Neural cell (in vitro differentiated cells): ENCODE data around the gene MBD2. TPM values are rescaled to one million over a fixed set of nuclear protein-coding genes. Genes with fewer than 3 reads are reported as not detected.

Experiments used
- H2AFZ ChIP-seq: fragments of 200-600, 300-800 bp; sonication (generic), shearing (Covaris generic); 2 replicates; pipeline ENCODE4 v1.6.0; 2014; ENCODE audit warnings: low read depth, mild to moderate bottlenecking, antibody characterized with exemption, low read length, moderate library complexity
- H3F3A ChIP-seq: fragments of 200-600 bp; shearing (Covaris generic); 2 replicates; pipeline ENCODE4 v1.6.1; 2016; ENCODE audit warnings: mild to moderate bottlenecking, moderate library complexity, mixed read lengths, antibody characterized with exemption, low read length; ENCODE audit not compliant: insufficient read depth, poor library complexity, severe bottlenecking
- H3K27ac ChIP-seq: fragments of 200-600, 300-800 bp; sonication (generic), shearing (Covaris generic); 2 replicates; pipeline ENCODE4 v1.5.1; 2014; ENCODE audit warnings: mild to moderate bottlenecking, low read length, moderate library complexity
- H3K27me3 ChIP-seq: fragments of 300-800, 200-600 bp; sonication (generic), shearing (Covaris generic); 2 replicates; pipeline ENCODE4 v1.6.0; 2014; ENCODE audit warnings: mild to moderate bottlenecking, low read depth, low read length, moderate library complexity; ENCODE audit not compliant: insufficient read depth
- H3K36me3 ChIP-seq: fragments of 300-800, 200-600 bp; sonication (generic), shearing (Covaris generic); 2 replicates; pipeline ENCODE4 v1.5.1; 2014; ENCODE audit warnings: mild to moderate bottlenecking, antibody characterized with exemption, low read length, moderate library complexity; ENCODE audit not compliant: insufficient read depth
- H3K4me2 ChIP-seq: fragments of 300-800, 200-600 bp; sonication (generic), shearing (Covaris generic); 2 replicates; pipeline ENCODE4 v1.6.0; 2014; ENCODE audit warnings: mild to moderate bottlenecking, low read length
- H3K4me3 ChIP-seq: fragments of 300-800, 200-600 bp; sonication (generic), shearing (Covaris generic); 2 replicates; pipeline ENCODE4 v1.5.1; 2014; ENCODE audit warnings: mild to moderate bottlenecking, low read length, moderate library complexity
- H3K79me2 ChIP-seq: fragments of 200-600 bp; shearing (Covaris generic); replicated peaks from 2 replicates; pipeline ENCODE4 v1.6.0; 2014; ENCODE audit warnings: mild to moderate bottlenecking, low read length, moderate library complexity; ENCODE audit not compliant: insufficient read depth
- H3K9ac ChIP-seq: fragments of 300-800, 200-600 bp; sonication (generic), shearing (Covaris generic); 2 replicates; pipeline ENCODE4 v1.6.1; 2016; ENCODE audit warnings: mild to moderate bottlenecking, low read length, mixed read lengths
- H3K9me2 ChIP-seq: fragments of 200-600 bp; shearing (Covaris generic); 2 replicates; pipeline ENCODE4 v1.6.1; 2016; ENCODE audit warnings: mild to moderate bottlenecking, low read length, mixed read lengths; ENCODE audit not compliant: insufficient read depth
- H3K9me3 ChIP-seq: fragments of 200-600, 300-800 bp; sonication (generic), shearing (Covaris generic); 2 replicates; pipeline ENCODE4 v1.6.1; 2016; ENCODE audit warnings: mild to moderate bottlenecking, mixed run types, low read length, moderate library complexity, mixed read lengths
- H4K20me1 ChIP-seq: fragments of 200-600 bp; shearing (Covaris generic); 2 replicates; pipeline ENCODE4 v1.6.1; 2016; ENCODE audit warnings: mild to moderate bottlenecking, mixed run types; ENCODE audit not compliant: insufficient read depth
- CTCF ChIP-seq: fragments of 450-650 bp; IDR thresholded peaks from 2 replicates; pipeline ENCODE4 v1.5.1; 2014; ENCODE audit warnings: antibody characterized with exemption, mild to moderate bottlenecking, moderate library complexity; ENCODE audit not compliant: poor library complexity, severe bottlenecking
- EP300 ChIP-seq: fragments of 450-650 bp; conservative IDR thresholded peaks from 2 replicates; pipeline ENCODE4 v1.6.1; 2014; ENCODE audit warnings: antibody characterized with exemption, mild to moderate bottlenecking, moderate library complexity; ENCODE audit not compliant: poor library complexity, severe bottlenecking
- EZH2 ChIP-seq: fragments of 200-600, 300-800 bp; shearing (Covaris generic), sonication (generic); IDR thresholded peaks from 2 replicates; pipeline ENCODE4 v1.6.1; 2014; ENCODE audit warnings: antibody characterized with exemption, low read length, borderline replicate concordance, mild to moderate bottlenecking; ENCODE audit not compliant: insufficient read depth, poor library complexity, severe bottlenecking
- MXI1 ChIP-seq: fragments of 450-650 bp; conservative IDR thresholded peaks from 2 replicates; pipeline ENCODE4 v1.6.1; 2014; ENCODE audit warnings: antibody characterized with exemption, mild to moderate bottlenecking; ENCODE audit not compliant: poor library complexity, severe bottlenecking
- POLR2AphosphoS5 ChIP-seq: IDR thresholded peaks from 2 replicates; pipeline ENCODE4 v1.6.1; 2012
- RAD21 ChIP-seq: fragments of 450-650 bp; conservative IDR thresholded peaks from 2 replicates; pipeline ENCODE4 v1.6.1; 2014; ENCODE audit warnings: antibody characterized with exemption, mild to moderate bottlenecking, moderate library complexity
- REST ChIP-seq: IDR thresholded peaks from 2 replicates; pipeline ENCODE4 v1.6.1; 2012; ENCODE audit warnings: borderline replicate concordance
- SMC3 ChIP-seq: fragments of 450-650 bp; conservative IDR thresholded peaks from 2 replicates; pipeline ENCODE4 v1.6.1; 2014; ENCODE audit warnings: antibody characterized with exemption, mild to moderate bottlenecking, moderate library complexity; ENCODE audit not compliant: poor library complexity
- TAF1 ChIP-seq: IDR thresholded peaks from 2 replicates; pipeline ENCODE4 v1.6.1; 2012; ENCODE audit warnings: low read depth
- polyA plus RNA-seq: library from polyadenylated mRNA; depleted of rRNA; stranded (reverse); fragments of >200 nt; gene quantifications from 2 replicates; pipeline ENCODE4 v1.2.3, GENCODE V29; 2014

The MBD2 gene
- polyA plus RNA-seq, 1 donor from 2014 or later, result 16.4 TPM

DNA sequence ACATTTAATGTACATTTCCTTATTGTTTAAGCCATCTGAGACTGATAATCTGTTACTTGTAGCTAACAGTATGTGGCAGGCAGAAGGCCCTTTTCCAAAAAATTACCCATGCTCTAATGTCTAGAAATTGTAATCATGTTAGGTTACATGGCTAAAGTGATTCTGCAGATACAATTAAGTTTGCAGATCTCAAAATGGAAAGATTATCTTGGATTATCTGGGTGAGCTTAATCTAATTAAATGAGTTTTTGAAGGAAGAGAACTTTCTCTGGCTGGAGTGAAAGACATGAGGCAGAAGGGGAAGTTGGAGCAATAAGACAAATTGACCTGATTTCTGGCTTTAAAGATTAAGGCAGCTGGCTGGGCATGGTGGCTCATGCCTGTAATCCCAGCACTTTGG, 76.3 kb downstream of the MBD2 start:
- no peak overlapping the region for H3K27ac ChIP-seq
- H3K9me3 ChIP-seq, result peaks cover 3% of the 10 kb centered on the region
- no peak overlapping the region for H2AFZ ChIP-seq
- H3K36me3 ChIP-seq, result no peaks in the 10 kb centered on the region
- no peak for TF ChIP-seq EP300
- TF ChIP-seq RAD21, result no peak
- no peak for TF ChIP-seq EZH2
- TF ChIP-seq POLR2AphosphoS5, result no peak
- TF ChIP-seq SMC3, result no peak
- H3K9ac ChIP-seq, result no peak overlapping the region
- H3K4me3 ChIP-seq, result no peak overlapping the region
- H3K9me2 ChIP-seq, result no peaks in the 10 kb centered on the region
- no peaks in the 10 kb centered on the region for H3K79me2 ChIP-seq
- H4K20me1 ChIP-seq, result no peaks in the 10 kb centered on the region
- H3F3A ChIP-seq, result no peaks in the 10 kb centered on the region
- H3K4me2 ChIP-seq, result no peak overlapping the region
- no peaks in the 10 kb centered on the region for H3K27me3 ChIP-seq

DNA sequence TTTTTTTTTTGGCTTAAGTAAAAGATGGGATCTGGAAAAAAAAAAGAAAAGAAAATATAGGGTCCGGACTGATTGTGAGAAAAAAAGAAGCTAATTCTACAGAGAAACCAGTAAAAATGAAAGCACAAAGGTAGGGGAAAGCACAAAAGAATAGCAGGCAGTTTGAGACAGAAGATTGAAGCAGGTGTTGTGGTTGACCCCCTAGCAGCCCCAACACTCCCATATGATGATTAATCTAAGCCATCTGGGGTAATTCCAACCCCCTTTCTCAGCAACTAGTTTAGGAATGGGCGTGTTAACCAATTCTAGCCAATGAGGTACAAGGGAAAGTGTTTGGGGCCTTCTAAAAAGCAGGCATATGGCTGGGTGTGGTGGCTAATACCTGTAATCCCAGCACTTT, 77.0 kb downstream of the MBD2 start:
- TF ChIP-seq EZH2 (no peak), MXI1 (no peak), TAF1 (no peak), POLR2AphosphoS5 (no peak), RAD21 (no peak), EP300 (no peak), REST (no peak), CTCF (no peak), SMC3 (no peak)
- Histone ChIP-seq H3K27me3 (no peaks in the 10 kb centered on the region), H4K20me1 (no peaks in the 10 kb centered on the region), H3K36me3 (no peaks in the 10 kb centered on the region), H3K9me2 (no peaks in the 10 kb centered on the region), H2AFZ (no peak overlapping the region), H3K4me3 (no peak overlapping the region), H3F3A (no peaks in the 10 kb centered on the region), H3K27ac (no peak overlapping the region), H3K79me2 (no peaks in the 10 kb centered on the region), H3K9me3 (peaks cover 3% of the 10 kb centered on the region), H3K4me2 (no peak overlapping the region), H3K9ac (no peak overlapping the region)
